HL-60/S4 treated with phorbol 12-myristate 13-acetate at 8.2 ng/mL for 4 days and 3 days (cell line): ENCODE data around the gene CRABP2.

ENCODE experiments used
- in situ Hi-C: fragments of 300-500 bp; cut with MboI; formaldehyde crosslinking; loops from 2 replicates; pipeline ENCODE4 v1.15.0; 2022; ENCODE audit warnings: low sequenced_read_pairs

The CRABP2 gene

GRCh38 chr1:156742017-156742416, 36.6 kb upstream of the CRABP2 start:
- in situ Hi-C loops = no loop called here

GRCh38 chr1:156741481-156741983, 36.1 kb upstream of the CRABP2 start:
- in situ Hi-C loops = no loop called here

- in situ Hi-C loops = no loop called here
Observed at GRCh38 chr1:156740741-156741480, 35.5 kb upstream of the CRABP2 start, which contains the start of gene MRPL24. Gene MRPL24, minus strand, starts transcription at chr1:156741088. Its CDS starts 2,384 bp downstream, at chr1:156738704.

GRCh38 chr1:156740237-156740740, 34.9 kb upstream of the CRABP2 start:
- in situ Hi-C loops = no loop called here

- in situ Hi-C loops = no loop called here
Observed at GRCh38 chr1:156738916-156739315, 33.5 kb upstream of the CRABP2 start.

GRCh38 chr1:156738407-156738806, 33.0 kb upstream of the CRABP2 start:
- in situ Hi-C loops = no loop called here

GRCh38 chr1:156733989-156734584, 28.7 kb upstream of the CRABP2 start:
- in situ Hi-C loops = no loop called here

GRCh38 chr1:156728599-156729462, 23.4 kb upstream of the CRABP2 start, which contains the start of gene ISG20L2:
Gene ISG20L2, minus strand, starts transcription at chr1:156728766. Its CDS starts 1,114 bp downstream, at chr1:156727652.
- in situ Hi-C loops = no loop called here

- in situ Hi-C loops = no loop called here
Observed at GRCh38 chr1:156727926-156728598, 22.7 kb upstream of the CRABP2 start, which contains the start of gene METTL25B. Gene METTL25B, plus strand, starts transcription at chr1:156728469. Its CDS starts 636 bp downstream, at chr1:156729105.

- in situ Hi-C loops = no loop called here
Observed at GRCh38 chr1:156727492-156727891, 22.1 kb upstream of the CRABP2 start.

- in situ Hi-C loops = no loop called here
Observed at GRCh38 chr1:156726549-156727226, 21.3 kb upstream of the CRABP2 start.

- in situ Hi-C loops = no loop called here
Observed at GRCh38 chr1:156725683-156726280, 20.4 kb upstream of the CRABP2 start.

GRCh38 chr1:156721535-156721934, 16.2 kb upstream of the CRABP2 start:
- in situ Hi-C loops = no loop called here

GRCh38 chr1:156721131-156721530, 15.7 kb upstream of the CRABP2 start:
- in situ Hi-C loops = no loop called here

- in situ Hi-C loops = no loop called here
Observed at GRCh38 chr1:156717351-156717750, 12.0 kb upstream of the CRABP2 start.

GRCh38 chr1:156714830-156715229, 9.4 kb upstream of the CRABP2 start:
- in situ Hi-C loops = no loop called here

GRCh38 chr1:156712626-156713025, 7.2 kb upstream of the CRABP2 start:
- in situ Hi-C loops = no loop called here

GRCh38 chr1:156711011-156711817, 5.8 kb upstream of the CRABP2 start:
- in situ Hi-C loops = no loop called here
